ENCODE measurements around the gene CCDC40.

- TF ChIP-seq, protein P1, sequence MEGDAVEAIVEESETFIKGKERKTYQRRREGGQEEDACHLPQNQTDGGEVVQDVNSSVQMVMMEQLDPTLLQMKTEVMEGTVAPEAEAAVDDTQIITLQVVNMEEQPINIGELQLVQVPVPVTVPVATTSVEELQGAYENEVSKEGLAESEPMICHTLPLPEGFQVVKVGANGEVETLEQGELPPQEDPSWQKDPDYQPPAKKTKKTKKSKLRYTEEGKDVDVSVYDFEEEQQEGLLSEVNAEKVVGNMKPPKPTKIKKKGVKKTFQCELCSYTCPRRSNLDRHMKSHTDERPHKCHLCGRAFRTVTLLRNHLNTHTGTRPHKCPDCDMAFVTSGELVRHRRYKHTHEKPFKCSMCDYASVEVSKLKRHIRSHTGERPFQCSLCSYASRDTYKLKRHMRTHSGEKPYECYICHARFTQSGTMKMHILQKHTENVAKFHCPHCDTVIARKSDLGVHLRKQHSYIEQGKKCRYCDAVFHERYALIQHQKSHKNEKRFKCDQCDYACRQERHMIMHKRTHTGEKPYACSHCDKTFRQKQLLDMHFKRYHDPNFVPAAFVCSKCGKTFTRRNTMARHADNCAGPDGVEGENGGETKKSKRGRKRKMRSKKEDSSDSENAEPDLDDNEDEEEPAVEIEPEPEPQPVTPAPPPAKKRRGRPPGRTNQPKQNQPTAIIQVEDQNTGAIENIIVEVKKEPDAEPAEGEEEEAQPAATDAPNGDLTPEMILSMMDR (IDR thresholded peaks at IDR 0.05), result no peak
- no peak for TF ChIP-seq POLR2A (IDR thresholded peaks at IDR 0.05)
Observed at GRCh38 chr17:80017226-80018010, 19.0 kb upstream of the CCDC40 start.

Data from adrenal gland (tissue), 5 donors.